ENCODE measurements around the gene PIP5K1C. TPM values are rescaled to one million over a fixed set of nuclear protein-coding genes. Genes with fewer than 3 reads are reported as not detected.

Gene PIP5K1C
- total RNA-seq, 1 experiment from 2014 or later, result 23.6 TPM

DNA sequence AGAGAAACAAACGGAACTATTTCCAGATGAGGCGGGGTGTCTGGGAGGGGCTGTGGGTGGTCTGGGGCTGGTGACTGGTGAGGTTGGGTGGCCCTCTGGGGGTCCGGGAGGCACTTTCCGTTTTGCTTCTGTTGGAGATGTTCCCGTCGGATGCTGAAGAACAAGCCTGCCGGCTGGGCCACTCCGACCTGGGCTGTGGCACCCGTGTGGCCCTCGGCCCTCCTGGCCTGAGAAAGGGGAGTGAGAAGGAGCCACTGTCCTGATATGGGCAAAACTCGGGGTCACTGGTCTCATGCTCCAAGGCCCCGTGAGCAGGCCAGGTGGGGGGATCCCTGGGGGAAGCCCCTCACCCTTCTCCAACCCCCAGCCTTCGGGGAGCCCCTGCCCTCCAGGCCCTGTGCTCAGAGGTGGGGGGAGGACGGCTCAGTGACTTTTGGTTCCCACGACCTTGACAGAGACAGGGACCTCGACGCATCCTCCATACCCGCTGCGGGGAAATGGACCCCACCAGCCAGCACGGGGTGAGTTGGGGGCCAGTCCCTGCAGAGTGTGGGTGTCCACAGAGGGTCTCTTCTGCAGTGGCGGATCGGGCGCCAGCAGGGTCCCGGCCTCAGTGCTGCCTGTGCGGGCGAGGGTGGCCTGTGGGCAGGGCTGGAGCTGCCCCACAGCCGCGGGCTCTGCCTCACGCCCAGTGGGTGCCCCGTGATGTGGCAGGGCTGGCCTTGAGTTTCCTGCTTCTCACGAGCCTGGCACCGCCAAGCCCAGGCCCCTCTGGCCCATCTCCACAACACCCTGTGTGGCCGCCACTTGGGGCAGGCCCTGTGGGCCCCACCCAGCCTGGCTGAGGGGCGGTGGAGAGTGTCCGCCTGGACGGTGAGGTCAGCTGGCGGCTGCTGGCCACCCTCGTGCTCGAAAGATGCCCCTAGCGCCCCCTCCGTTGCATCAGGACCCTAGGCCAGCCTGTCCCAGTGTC lies 89.2 kb downstream of the PIP5K1C start:
- Mint-ChIP-seq H3K9me3 (ENCODE audit: low read depth, unreplicated experiment) (no peaks in the 10 kb centered on the region), H3K4me3 (ENCODE audit: low read depth, unreplicated experiment) (no peak overlapping the region), H3K4me1 (ENCODE audit: low read depth, unreplicated experiment) (peaks cover 11% of the 10 kb centered on the region), H3K27ac (ENCODE audit: unreplicated experiment) (no peak overlapping the region), H3K27me3 (ENCODE audit: unreplicated experiment) (no peaks in the 10 kb centered on the region), H3K36me3 (ENCODE audit: insufficient read depth, unreplicated experiment) (peaks cover 33% of the 10 kb centered on the region)
- CTCF ChIA-PET, result no interaction called here
- intact Hi-C loops (cut with micrococcal nuclease; ENCODE audit: unreplicated experiment), result no loop called here
- no TSS peak for BruUV-seq (replicated peaks)
- TF ChIP-seq, protein P1, sequence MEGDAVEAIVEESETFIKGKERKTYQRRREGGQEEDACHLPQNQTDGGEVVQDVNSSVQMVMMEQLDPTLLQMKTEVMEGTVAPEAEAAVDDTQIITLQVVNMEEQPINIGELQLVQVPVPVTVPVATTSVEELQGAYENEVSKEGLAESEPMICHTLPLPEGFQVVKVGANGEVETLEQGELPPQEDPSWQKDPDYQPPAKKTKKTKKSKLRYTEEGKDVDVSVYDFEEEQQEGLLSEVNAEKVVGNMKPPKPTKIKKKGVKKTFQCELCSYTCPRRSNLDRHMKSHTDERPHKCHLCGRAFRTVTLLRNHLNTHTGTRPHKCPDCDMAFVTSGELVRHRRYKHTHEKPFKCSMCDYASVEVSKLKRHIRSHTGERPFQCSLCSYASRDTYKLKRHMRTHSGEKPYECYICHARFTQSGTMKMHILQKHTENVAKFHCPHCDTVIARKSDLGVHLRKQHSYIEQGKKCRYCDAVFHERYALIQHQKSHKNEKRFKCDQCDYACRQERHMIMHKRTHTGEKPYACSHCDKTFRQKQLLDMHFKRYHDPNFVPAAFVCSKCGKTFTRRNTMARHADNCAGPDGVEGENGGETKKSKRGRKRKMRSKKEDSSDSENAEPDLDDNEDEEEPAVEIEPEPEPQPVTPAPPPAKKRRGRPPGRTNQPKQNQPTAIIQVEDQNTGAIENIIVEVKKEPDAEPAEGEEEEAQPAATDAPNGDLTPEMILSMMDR (IDR thresholded peaks at IDR 0.05; ENCODE audit: unreplicated experiment), result no peak
- no peak for DNase-seq

- no TSS peak for BruUV-seq (replicated peaks)
- H3K4me3 Mint-ChIP-seq (ENCODE audit: low read depth, unreplicated experiment), result no peak overlapping the region
- no peak overlapping the region for H3K27ac Mint-ChIP-seq (ENCODE audit: unreplicated experiment)
- H3K9me3 Mint-ChIP-seq (ENCODE audit: low read depth, unreplicated experiment), result no peaks in the 10 kb centered on the region
- TF ChIP-seq, protein P1 (IDR thresholded peaks at IDR 0.05; ENCODE audit: unreplicated experiment), result no peak
- H3K27me3 Mint-ChIP-seq (ENCODE audit: unreplicated experiment), result no peaks in the 10 kb centered on the region
- CTCF ChIA-PET, result no interaction called here
- peaks cover 11% of the 10 kb centered on the region for H3K4me1 Mint-ChIP-seq (ENCODE audit: low read depth, unreplicated experiment)
- DNase-seq, result no peak
- intact Hi-C loops (cut with micrococcal nuclease; ENCODE audit: unreplicated experiment), result no loop called here
- H3K36me3 Mint-ChIP-seq (ENCODE audit: insufficient read depth, unreplicated experiment), result peaks cover 23% of the 10 kb centered on the region
These were observed 90.2 kb downstream of the PIP5K1C start for GRCh38 chr19:3609779-3610719.

DNA sequence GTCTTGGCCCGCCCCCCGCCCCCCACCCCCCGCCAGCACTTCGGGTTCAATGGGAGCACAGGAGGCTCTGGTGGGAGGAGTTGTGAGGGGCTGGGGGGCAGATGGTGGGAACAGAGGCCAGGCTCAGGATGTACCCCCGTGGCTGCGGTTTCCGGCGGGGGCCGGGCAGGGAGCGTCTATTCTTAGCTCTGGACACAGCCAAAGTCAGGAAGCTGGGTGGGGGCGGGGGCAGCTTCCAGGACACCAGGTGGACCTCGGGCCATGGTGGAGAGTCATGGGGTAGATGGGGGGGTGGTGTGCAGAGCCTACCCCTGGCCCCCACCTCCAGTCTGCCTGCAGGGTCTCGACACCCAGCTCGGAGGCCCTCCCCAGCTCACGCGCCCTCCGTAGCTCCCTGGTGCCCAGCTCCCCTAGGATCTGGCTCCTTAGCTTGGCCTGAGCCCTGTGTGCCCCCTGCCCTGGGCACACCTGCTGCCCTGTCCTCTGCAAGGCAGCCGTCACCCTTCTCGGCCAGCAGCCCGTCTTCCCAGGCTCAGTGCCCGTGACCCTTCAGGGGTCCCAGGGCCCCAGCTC lies 91.4 kb downstream of the PIP5K1C start:
- Mint-ChIP-seq H3K4me1 (ENCODE audit: low read depth, unreplicated experiment) (peaks cover 11% of the 10 kb centered on the region), H3K9me3 (ENCODE audit: low read depth, unreplicated experiment) (no peaks in the 10 kb centered on the region), H3K27me3 (ENCODE audit: unreplicated experiment) (no peaks in the 10 kb centered on the region), H3K4me3 (ENCODE audit: low read depth, unreplicated experiment) (no peak overlapping the region), H3K27ac (ENCODE audit: unreplicated experiment) (no peak overlapping the region), H3K36me3 (ENCODE audit: insufficient read depth, unreplicated experiment) (peaks cover 23% of the 10 kb centered on the region)
- intact Hi-C loops (cut with micrococcal nuclease; ENCODE audit: unreplicated experiment), result no loop called here
- TF ChIP-seq, protein P1 (IDR thresholded peaks at IDR 0.05; ENCODE audit: unreplicated experiment), result no peak
- no TSS peak for BruUV-seq (replicated peaks)
- CTCF ChIA-PET, result no interaction called here
- DNase-seq, result no peak

DNA sequence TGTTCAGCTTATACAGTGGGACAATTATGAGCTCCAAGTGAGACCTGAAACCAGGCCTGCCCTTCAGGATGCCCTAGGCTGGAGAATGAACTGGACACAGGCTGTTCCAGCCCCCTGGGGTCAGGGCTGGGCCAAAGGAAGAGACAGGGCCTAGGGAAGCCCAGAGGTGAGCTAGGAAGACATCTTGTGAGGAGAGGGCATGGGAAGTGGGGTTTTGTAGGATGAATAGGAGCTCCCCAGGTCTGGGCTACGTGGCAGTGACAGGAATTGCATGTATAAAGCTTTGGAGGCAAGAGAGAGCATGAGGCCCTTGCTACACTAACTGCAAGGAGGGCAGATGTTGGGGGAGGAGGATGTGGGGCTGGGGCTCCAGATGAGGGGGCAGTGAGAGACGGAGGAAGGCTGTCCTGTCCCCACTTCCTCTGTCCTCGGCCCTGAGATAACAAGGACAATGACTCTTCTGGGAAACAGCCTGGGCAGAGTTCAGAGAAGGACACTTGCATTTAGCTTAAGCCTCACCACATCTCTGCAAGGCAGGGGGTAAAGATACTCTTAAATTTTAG lies 92.1 kb downstream of the PIP5K1C start:
- TF ChIP-seq, protein P1 (IDR thresholded peaks at IDR 0.05; ENCODE audit: unreplicated experiment), result no peak
- H3K9me3 Mint-ChIP-seq (ENCODE audit: low read depth, unreplicated experiment), result no peaks in the 10 kb centered on the region
- BruUV-seq (replicated peaks), result no TSS peak
- intact Hi-C loops (cut with micrococcal nuclease; ENCODE audit: unreplicated experiment), result no loop called here
- no peak overlapping the region for H3K4me3 Mint-ChIP-seq (ENCODE audit: low read depth, unreplicated experiment)
- H3K4me1 Mint-ChIP-seq (ENCODE audit: low read depth, unreplicated experiment), result peaks cover 11% of the 10 kb centered on the region
- CTCF ChIA-PET, result interaction anchor here (0.6 to 0.9 kb wide), 2 partner anchors 47 to 73 kb away, joined by 3 read pairs; no protein-coding TSS in a partner anchor
- H3K27ac Mint-ChIP-seq (ENCODE audit: unreplicated experiment), result peak overlapping the region; percentile 37
- peaks cover 19% of the 10 kb centered on the region for H3K36me3 Mint-ChIP-seq (ENCODE audit: insufficient read depth, unreplicated experiment)
- DNase-seq, result no peak
- H3K27me3 Mint-ChIP-seq (ENCODE audit: unreplicated experiment), result no peaks in the 10 kb centered on the region
